GM15510 (cell line): Measurements from ENCODE around the gene COL3A1.

Experiments used
- POLR2A ChIP-seq: IDR thresholded peaks from 3 replicates; pipeline ENCODE4 v1.6.1; 2011; ENCODE audit warnings: borderline replicate concordance; ENCODE audit not compliant: insufficient read length; ENCODE audit errors: extremely low read depth

The COL3A1 gene

GRCh38 chr2:188984680-188985079, 10.5 kb downstream of the COL3A1 start:
- no peak for TF ChIP-seq POLR2A

GRCh38 chr2:188986839-188987238, 12.7 kb downstream of the COL3A1 start:
- TF ChIP-seq POLR2A: no peak

- TF ChIP-seq POLR2A: no peak
These were observed 19.1 kb downstream of the COL3A1 start for GRCh38 chr2:188993247-188993646.

- no peak for TF ChIP-seq POLR2A
These were observed 23.1 kb downstream of the COL3A1 start for GRCh38 chr2:188997263-188997662.

GRCh38 chr2:189000221-189000620, 26.0 kb downstream of the COL3A1 start:
- no peak for TF ChIP-seq POLR2A

GRCh38 chr2:189002079-189002478, 27.9 kb downstream of the COL3A1 start:
- TF ChIP-seq POLR2A: no peak

- no peak for TF ChIP-seq POLR2A
These were observed 34.5 kb downstream of the COL3A1 start for GRCh38 chr2:189008555-189009262.

GRCh38 chr2:189010536-189010935, 36.4 kb downstream of the COL3A1 start:
- TF ChIP-seq POLR2A: no peak

GRCh38 chr2:189012351-189012750, 38.2 kb downstream of the COL3A1 start:
- no peak for TF ChIP-seq POLR2A

- TF ChIP-seq POLR2A: no peak
These were observed 38.9 kb downstream of the COL3A1 start for GRCh38 chr2:189013031-189013430.

GRCh38 chr2:189013671-189014448, 39.7 kb downstream of the COL3A1 start:
- TF ChIP-seq POLR2A: no peak

- TF ChIP-seq POLR2A: no peak
These were observed 40.4 kb downstream of the COL3A1 start for GRCh38 chr2:189014449-189015138.

GRCh38 chr2:189015359-189015758, 41.2 kb downstream of the COL3A1 start:
- no peak for TF ChIP-seq POLR2A

GRCh38 chr2:189016311-189016861, 42.2 kb downstream of the COL3A1 start:
- no peak for TF ChIP-seq POLR2A

- TF ChIP-seq POLR2A: no peak
These were observed 44.5 kb downstream of the COL3A1 start for GRCh38 chr2:189018631-189019030.
